LHCN-M2 (cell line): ENCODE data around the gene MAEL. TPM values are rescaled to one million over a fixed set of nuclear protein-coding genes. Genes with fewer than 3 reads are reported as not detected.
"Not testable (repeated sequence)": the region's sequence is repeated elsewhere in the genome, so short reads cannot be mapped to it uniquely, and the experiment has no call there.

Source experiments
- DNase-seq: peaks from one replicate; pipeline ENCODE4 v3.0.0-alpha.2; 2012; ENCODE audit warnings: low read depth
- total RNA-seq: library from RNA; depleted of rRNA; stranded (reverse); fragments of >200 nt; gene quantifications from 2 replicates; pipeline ENCODE4 v1.2.3, GENCODE V29; 2014

MAEL gene
- total RNA-seq, 1 experiment from 2014 or later: not detected

- DNase-seq: peak; percentile 64
Observed at GRCh38 chr1:166977951-166978350, 11.1 kb upstream of the MAEL start.

- no peak for DNase-seq
Observed at GRCh38 chr1:166978821-166979220, 10.3 kb upstream of the MAEL start.

- no peak for DNase-seq
Observed at GRCh38 chr1:166980383-166980782, 8.7 kb upstream of the MAEL start.

- DNase-seq: no peak
Observed at GRCh38 chr1:166980818-166981217, 8.3 kb upstream of the MAEL start.

- DNase-seq: no peak
Observed at GRCh38 chr1:166981589-166981988, 7.5 kb upstream of the MAEL start.

- no peak for DNase-seq
Observed at GRCh38 chr1:166999075-166999474, 10.0 kb downstream of the MAEL start.

- no peak for DNase-seq
Observed at GRCh38 chr1:166999500-167000055, 10.5 kb downstream of the MAEL start.

GRCh38 chr1:167000546-167000945, 11.5 kb downstream of the MAEL start:
- no peak for DNase-seq

GRCh38 chr1:167002354-167002753, 13.3 kb downstream of the MAEL start:
- DNase-seq: no peak

GRCh38 chr1:167003711-167004110, 14.6 kb downstream of the MAEL start:
- DNase-seq: no peak

- DNase-seq: no peak
Observed at GRCh38 chr1:167011560-167012191, 22.6 kb downstream of the MAEL start.

- no peak for DNase-seq
Observed at GRCh38 chr1:167012570-167012969, 23.5 kb downstream of the MAEL start.

- DNase-seq: no peak
Observed at GRCh38 chr1:167013108-167013929, 24.2 kb downstream of the MAEL start.

GRCh38 chr1:167016100-167016750, 27.1 kb downstream of the MAEL start:
- no peak for DNase-seq

- no peak for DNase-seq
Observed at GRCh38 chr1:167022384-167022783, 33.3 kb downstream of the MAEL start.

GRCh38 chr1:167029553-167029952, 40.5 kb downstream of the MAEL start:
- DNase-seq: not testable (repeated sequence)

GRCh38 chr1:167033646-167034045, 44.6 kb downstream of the MAEL start:
- DNase-seq: no peak

- DNase-seq: peak; percentile 15
Observed at GRCh38 chr1:167043752-167044488, 54.8 kb downstream of the MAEL start.

- no peak for DNase-seq
Observed at GRCh38 chr1:167051907-167052306, 62.8 kb downstream of the MAEL start.

- no peak for DNase-seq
Observed at GRCh38 chr1:167052389-167052788, 63.3 kb downstream of the MAEL start.

- no peak for DNase-seq
Observed at GRCh38 chr1:167054531-167054930, 65.5 kb downstream of the MAEL start.
